GDM1 (cell line): ENCODE measurements around the gene RPL37.
A peak's percentile ranks its signal among the peaks of the same experiment; 100 is the strongest.
"Not testable (repeated sequence)": the region's sequence is repeated elsewhere in the genome, so short reads cannot be mapped to it uniquely, and the experiment has no call there.

Experiments
- DNase-seq: peaks from one replicate; lab custom pipeline; 2025; lab: John Stamatoyannopoulos, UW

RPL37 gene

DNA sequence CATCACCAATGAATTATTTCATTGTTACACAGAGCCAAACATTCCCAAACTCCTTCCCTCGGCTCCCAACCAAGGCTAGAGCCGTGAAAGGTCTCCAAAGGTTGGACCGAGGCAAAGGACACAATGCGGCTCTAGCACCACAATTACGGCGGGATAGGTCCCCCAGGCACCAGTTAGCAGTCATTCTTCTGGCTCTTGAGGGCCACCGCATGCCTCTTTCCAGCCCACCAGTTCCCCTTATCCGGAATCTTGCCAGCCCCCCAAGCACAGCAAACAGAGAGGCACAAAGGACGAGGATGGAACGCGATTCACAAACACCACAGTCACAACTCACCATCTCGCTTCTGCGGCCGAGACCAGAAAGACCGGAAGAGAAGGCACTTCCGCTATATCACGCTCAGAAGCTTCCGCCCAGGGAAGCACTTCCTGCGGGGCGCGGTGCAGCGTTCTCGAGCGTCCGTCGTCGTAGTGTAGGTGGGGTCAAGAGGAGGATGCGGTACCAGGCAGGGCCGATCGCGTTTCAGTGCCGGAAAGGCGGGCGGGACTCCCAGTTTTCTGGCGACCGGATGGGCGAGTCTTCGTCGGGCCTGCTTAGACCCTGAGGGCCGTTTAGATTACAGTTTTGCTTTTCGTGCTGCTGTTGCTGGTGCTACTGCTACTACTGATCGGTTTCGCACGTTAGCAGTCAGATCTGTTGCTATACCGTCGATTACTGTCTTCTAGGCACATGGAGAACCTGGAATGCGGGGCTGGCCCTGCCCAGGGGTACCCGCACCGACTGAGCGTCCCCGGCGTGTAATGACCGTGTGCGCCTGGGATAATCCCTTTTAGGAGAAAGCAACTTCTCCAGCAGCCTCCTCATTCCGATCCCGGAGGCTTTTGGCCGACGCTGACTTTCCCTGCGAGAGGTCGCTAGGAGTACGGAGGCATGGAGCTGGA lies at the start of gene RPL37:
RPL37 (minus strand) TSS at position 374 of the 939 bp plus-strand sequence; CDS start at position 337, 37 bp downstream.
- DNase-seq = peak; percentile 95

DNA sequence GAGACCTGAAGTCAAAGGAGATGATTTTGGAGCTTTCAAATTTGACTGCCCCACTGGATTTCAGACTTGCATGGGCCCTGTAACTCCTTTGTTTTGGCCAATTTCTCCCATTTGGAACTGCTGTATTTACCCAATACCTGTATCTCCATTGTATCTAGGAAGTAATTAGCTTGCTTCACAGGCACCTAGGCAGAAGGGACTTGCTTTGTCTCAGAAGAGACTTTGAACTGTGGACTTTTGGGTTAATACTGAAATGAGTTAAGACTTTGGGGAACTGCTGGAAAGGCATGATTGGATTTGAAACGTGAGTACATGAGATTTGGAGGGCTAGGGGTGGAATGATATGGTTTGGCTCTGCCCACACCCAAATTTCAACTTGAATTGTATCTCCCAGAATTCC lies 48.0 kb upstream of the RPL37 start:
- DNase-seq = not testable (repeated sequence)

DNA sequence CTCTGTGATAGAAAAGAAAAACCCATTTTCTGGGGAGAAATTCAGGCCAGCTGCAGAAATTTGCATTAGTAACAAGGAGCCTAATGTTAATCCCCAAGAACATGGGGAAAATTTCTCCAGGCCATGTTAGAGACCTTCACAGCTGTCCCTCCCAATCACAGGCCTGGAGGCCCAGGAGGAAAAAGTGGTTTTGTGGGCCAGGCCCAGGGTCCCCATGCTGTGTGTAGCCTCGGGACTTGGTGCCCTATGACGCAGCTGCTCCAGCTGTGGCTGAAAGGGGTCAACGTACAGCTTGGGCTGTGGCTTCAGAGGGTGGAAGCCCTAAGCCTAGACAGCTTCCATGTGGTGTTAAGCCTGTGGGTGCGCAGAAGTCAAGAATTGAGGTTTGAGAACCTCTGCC lies 47.3 kb upstream of the RPL37 start:
- DNase-seq = no peak

DNA sequence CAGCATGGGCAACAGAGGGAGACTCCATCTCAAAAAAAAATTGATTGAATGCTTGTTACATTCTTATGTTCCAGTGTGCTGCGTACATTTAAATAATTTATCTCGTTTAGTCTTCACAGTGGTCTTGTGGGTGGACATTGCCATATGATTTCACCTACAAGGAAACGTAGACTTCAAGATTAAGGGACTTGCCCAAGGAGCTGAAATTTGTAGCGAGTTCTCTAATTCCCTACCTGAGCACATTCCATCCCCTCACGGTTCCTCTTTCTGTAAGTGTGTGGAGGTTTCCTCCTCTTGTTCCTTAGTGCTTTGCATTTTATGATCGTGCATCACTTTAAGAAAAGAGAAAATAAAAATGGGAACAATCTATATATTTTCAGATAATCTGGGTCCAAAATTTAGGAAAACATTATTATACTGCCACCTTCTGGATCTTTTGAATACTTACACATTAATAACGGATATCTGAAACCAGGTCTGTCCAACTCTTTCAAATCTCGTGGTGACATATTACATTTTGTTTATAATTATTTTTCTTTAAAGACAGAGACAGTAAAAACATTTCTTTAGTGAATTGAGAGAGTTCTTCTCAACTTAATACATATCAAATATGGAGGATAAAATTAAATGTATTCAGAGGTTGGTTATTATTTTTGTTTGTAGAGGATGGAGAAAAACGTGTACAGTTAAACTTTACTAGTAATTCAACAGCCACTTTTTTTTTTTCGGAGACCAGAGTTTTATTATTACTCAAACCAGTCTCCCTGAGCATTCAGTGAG lies 44.3 kb upstream of the RPL37 start:
- no peak for DNase-seq

DNA sequence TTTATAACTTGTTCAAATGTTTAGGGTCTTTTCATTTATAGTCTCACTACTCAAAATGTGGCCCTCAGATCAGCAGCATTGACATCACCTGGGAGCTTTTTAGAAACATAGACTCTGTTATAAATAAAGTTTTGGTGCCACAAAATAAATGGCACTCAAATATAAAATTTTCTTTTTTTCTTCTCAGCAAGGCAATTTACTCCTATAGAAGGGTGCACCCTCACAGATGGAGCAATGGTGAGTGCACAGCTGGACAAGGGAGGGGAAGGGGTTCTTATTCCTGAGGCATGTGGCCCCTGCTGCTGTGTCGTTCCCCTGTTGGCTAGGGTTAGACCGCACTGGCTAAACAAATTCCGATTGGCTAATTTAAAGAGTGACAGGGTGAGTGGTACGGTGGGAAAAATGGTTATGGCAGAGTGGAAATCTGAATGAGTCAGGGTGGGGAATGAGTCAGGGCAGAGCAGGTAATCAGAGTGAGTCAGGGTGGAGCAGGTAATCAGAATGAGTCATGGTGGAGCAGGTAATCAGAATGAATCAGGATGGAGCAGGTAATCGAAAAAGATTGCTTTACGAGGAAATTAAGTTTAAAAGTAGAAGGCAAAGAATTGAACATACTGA lies 42.5 kb upstream of the RPL37 start:
- no peak for DNase-seq

DNA sequence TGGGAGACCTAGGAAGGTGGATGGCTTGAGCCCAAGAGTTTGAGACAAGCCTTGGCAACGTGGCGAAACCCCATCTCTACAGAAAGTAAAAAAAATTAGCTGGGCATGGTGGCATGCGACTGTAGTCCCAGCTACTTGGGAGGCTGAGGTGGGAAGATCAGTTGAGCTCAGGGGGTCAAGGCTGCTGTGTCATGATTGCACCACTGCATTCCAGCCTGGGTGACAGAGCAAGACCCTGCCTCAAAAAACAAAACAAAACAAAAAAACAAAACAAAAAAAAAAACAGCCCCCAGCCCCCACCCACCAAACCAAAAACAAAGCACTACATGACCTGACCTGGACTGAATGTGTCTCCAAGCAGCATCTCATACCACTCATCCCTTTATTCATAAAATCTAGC lies 40.9 kb upstream of the RPL37 start:
- no peak for DNase-seq

DNA sequence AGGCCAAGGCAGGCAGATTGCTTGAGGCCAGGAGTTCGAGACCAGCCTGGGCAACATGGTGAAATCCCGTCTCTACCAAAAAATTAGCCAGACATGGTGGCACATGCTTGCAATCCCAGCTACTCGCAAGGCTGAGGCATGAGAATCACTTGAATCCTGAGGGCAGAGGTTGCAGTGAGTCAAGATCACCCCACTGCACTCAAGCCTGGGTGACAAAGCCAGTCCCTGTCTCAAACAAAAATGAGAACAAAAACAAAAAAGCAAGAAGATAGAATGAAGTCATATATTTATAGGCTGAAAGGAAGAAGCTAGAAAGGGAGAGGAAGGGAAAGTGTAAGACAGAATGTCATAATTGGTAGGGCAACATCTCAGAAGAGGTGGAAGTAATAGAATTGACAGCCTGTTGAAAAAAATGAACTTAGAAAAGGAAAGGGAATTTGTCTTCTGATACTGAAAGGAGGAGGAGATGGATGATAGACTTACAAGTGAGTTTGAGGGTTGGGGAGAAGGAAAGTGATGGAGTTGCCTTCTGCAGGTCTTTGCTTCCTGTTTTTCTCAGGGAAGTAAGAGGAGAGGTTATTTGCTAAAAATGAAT lies 38.4 kb upstream of the RPL37 start:
- no peak for DNase-seq

DNA sequence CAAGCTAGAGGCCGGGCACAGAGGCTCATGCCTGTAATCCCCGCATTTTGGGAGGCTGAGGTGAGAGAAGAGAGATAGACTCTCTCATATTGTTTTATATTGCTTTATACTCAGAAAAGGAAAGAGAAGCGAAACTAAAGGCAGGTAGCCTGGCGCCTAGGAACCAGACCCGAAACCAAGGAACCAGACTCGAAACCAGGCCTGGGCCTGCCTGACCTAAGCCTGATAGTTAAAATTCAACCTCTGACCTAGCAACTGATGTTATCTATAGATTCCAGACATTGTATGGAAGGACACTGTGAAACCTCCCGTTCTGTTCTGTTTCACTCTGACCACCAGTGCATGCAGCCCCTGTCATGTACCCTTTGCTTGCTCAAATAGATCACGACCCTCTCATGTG lies 37.2 kb upstream of the RPL37 start:
- not testable (repeated sequence) for DNase-seq

DNA sequence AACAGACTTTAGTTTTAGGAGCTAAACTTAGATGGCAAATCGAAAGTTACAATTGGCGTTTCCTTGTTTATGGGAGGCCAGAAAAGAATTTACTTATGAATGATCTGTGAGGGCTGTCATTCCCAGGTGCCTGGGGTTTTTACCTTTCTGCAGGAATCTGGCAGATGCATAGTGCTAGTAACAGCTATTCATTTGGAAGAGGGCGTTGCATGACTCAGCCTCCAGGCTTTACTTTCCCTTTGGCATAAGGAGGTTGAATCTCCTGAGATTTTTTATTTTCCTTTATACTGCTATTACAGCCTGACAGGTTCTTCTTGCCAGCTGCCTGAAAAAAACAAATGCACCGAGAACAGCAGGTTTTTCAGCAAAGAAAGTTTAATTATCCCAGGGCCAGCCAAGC lies 36.2 kb upstream of the RPL37 start:
- DNase-seq = no peak

DNA sequence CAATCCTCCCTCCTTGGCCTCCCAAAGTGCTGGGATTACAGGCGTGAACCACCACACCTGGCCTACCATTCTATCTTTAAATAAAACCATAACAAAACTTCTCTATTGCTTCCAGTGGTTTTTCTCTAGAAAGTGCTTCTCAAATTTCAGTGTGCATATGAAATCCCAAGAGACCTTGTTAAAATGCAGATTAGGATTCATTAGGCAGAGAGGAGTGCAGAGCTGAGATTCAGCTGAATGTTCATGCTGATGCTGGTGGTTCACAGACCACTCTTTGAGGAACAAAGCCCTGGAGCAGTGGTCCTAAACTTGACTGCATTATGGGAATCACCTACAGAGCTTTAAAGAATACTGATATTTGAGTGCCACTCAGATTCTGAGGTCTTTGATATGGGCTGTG lies 34.4 kb upstream of the RPL37 start:
- no peak for DNase-seq

DNA sequence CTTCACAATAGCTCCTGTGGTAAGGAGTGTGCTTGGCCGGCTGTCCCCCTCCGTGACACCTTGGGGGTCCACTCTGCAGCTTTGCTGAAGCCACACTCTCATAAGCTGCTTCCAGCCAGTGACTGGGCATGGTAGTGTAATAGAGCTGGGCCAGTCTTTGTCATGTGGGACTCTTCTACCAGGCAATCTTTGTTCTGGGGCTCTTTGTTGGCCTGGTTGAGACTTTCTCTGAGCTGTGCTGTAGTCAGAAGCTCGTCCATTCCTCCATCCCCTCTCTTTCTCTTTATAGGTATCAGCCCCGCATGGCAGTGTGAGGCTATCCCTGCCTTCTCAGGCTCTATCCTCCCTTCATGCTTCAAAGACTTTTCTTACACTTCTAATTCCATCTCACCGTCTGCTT lies 31.8 kb upstream of the RPL37 start:
- no peak for DNase-seq

DNA sequence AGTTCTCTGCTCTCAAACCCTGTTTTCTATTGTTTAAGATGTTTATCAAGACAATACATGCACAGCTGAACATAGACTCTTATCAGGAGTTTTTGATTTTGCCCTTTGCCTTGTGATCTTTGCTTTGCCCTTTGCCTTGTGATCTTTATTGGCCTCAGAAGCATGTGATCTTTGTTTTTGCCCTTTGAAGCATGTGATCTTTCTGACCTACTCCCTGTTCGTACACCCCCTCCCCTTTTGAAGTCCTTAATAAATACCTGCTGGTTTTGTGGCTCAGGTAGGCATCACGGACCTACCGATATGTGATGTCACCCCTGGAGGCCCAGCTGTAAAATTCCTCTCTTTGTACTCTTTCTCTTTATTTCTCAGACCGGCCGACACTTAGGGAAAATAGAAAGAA lies 30.0 kb upstream of the RPL37 start:
- not testable (repeated sequence) for DNase-seq

DNA sequence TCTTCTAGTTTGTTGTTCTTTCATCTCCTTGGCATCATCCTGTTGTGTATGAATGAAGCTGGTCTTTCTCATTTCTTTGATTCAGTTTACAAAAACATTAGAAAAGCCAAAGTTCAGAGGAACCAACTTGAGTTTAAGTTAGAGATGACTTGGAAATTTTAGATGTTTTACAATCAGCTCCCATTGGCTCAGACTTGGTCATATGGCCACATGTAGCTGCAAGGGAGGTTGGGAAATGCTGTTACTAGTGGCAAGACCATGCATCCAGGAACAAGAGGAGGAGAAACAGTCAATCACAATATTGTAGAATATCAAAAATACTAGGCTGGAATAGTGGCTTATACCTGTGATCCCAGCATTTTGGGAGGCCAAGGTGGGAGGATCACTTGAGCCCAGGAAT lies 25.7 kb upstream of the RPL37 start:
- DNase-seq = no peak

DNA sequence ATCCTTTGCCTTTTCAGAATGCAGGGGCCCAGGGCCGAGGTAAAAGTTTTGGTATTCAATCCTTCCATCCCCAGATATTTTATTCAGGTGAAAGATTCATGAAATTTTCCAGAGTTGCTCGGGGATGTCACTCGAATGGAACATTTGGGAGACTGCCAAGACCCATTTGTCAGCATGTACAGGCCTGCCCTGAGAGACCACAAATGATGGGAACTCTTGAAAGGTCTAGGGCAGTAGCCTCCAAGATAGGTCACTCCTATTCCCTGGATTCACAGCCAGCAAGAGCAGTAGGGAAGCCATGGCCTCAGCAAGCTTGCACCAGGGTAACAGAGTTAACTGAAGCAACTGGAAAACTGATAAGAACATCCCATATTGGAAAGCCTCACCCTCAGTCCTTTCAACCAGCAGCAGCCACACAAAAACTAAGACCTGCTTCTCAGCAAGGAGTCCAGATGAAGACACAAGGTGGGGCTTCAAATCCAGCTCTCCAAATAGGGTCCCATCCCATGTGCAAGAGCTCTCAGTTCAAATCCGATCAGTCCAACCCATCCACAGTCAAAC lies 18.7 kb upstream of the RPL37 start:
- no peak for DNase-seq

DNA sequence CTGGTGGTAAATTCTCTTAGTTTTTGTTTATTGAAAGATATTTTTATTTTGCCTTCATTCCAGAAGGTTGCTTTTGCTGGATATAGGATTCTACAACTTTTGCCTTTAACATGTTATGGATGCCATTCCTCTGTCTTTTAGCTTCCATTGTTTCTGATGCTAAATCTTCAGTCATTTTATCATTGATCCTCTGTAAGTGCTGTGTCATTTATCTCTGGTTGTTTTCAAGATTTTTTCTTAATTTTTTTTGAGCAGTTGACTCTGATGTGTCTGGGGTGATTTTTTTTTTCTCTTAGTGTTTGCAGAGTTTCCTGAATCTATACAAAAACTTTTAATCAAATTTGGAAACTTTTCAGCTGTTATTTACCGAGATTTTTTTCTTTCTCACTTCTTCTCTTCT lies 12.5 kb upstream of the RPL37 start:
- no peak for DNase-seq

DNA sequence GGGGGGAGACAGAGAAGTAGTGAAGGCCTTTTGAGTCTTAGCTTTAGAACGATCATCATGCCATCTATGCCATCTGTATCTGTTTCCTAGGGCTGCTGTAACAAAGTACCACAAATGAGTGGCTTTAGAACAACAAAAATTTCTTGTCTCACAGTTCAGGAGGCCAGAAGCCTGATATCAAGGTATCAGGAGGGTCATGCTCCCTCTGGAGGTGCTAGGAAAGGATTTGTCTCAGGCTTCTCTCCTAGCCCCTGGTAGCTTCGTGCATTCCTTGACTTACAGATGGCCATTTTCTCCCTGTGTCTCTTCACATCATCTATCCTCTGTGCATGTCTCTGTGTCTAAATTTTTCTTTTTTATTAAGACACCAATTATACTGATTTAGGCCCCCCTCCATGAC lies 11.3 kb upstream of the RPL37 start:
- DNase-seq = no peak

DNA sequence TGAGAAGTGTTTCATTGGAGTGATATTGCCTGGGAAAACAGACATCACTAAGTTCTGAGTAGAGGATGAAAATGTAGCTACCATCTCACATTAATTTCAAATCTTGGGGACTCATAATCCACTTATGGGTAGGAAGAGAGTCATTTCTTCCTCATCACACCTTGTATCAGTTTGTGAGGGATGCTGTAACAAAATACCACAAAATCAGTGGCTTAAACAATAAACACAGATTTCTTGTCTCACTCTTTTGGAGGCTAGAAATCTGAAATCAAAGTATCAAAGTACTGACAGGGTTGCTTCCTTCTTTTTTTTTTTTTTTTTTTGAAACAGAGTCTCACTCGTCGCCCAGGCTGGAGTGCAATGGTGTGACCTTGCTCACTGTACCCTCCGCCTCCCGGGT lies 9.5 kb upstream of the RPL37 start:
- DNase-seq = no peak

DNA sequence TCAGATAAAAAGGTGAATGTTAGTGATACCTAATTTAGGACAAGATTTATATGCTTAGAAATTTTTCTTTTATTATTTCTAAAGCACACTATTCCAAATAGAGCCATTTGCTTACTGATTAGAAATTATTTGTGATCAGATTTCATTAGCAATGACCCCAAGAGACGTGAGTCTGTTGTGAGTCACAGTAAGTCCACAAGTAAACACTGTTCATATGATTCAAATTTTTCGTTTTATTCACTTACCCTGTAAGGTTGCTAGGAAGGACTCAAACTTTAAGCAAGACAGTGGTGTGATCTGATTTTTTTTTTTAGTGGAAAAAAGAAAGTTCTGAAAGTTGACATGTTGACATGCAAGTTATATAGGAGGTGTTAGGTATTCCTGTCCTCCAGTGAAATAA lies 7.3 kb upstream of the RPL37 start:
- DNase-seq = no peak

DNA sequence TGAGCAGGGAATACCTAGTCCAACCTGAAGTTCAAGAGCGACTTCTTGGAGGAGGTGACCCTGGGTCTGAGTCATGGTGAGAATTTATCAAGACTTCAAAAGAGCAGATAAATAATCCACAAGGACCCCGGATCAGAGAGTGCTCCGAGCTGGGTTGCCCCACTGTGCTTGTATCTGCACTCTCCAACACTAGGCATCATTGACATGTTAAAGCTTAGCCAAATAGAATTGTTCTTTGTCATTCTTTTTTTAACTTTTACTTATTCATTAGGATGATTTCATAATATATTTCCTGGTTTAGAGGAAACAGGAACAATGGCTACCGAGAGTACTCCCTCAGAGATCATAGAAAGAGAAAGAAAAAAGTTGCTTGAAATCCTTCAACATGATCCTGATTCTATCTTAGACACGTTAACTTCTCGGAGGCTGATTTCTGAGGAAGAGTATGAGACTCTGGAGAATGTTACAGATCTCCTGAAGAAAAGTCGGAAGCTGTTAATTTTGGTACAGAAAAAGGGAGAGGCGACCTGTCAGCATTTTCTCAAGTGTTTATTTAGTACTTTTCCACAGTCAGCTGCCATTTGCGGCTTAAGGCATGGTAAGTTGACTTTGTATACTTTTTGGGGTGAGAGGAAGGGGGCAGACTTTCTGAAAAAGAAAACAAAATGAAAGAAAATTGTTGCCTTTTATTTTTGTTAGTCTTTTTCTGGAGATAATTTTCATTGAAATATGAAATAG lies 6.2 kb upstream of the RPL37 start, which contains the start of gene CARD6:
CARD6 (plus strand) TSS at position 300 of the 738 bp plus-strand sequence; CDS start at position 316, 16 bp downstream.
- DNase-seq = no peak

DNA sequence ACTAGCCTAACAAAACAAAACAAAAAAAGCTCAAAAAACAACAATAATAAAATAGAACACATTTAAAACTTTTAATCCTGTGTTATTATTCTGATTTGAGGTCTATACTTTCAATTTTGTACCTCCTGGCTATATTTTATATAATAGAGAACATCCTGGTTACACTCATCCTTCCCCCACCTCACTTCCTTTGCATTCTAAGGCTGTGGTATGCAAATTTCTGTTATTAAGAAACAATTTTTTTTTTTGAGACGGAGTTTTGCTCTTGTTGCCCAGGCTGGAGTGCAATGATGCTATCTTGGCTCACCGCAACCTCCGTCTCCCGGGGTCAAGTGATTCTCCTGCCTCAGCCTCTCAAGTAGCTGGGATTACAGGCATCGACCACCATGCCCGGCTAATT lies 3.1 kb upstream of the RPL37 start:
- DNase-seq = no peak

DNA sequence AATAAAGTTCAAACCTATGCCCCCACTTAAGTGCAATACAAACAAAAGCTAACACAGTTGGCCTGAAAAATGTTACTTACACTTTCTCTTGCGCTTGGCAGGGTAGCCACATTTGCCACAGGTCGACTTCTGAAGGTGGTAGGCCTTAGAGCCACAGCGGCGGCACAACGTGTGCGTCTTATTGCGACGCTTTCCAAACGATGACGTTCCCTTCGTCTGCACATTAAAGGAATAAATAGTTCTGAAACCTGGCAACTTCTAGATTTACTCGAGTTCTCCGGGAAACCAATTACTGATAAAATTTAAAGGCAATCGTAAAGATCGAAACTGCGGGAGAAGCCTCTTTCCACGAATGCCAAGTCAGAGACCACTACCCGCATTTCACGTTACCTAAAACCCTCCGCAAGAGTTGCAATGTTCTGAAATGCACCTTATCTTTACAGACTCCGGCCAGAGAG lies 602 bp downstream of the RPL37 start:
- DNase-seq = no peak
